BJ (cell line): ENCODE measurements around the gene HM13. TPM values are rescaled to one million over a fixed set of nuclear protein-coding genes. Genes with fewer than 3 reads are reported as not detected.
"Not testable (repeated sequence)": the region's sequence is repeated elsewhere in the genome, so short reads cannot be mapped to it uniquely, and the experiment has no call there.

Source experiments
- CTCF ChIA-PET: fragments of 350-600 bp; formaldehyde crosslinking; extraction: SDS; loops from one replicate; lab custom pipeline; 2021; ENCODE audit warnings: antibody characterized with exemption, inconsistent platforms; lab: Yijun Ruan, JAX
- POLR2A ChIA-PET: fragments of 300-600 bp; sonication (Branson Sonifier 250); formaldehyde crosslinking; extraction: SDS; loops from one replicate; lab custom pipeline; 2021; ENCODE audit warnings: antibody characterized with exemption; lab: Charles Lee
- DNase-seq: peaks from one replicate; pipeline ENCODE4 v3.0.0-alpha.2; 2011; ENCODE audit warnings: low read depth
- H3K27me3 ChIP-seq: 2 replicates; pipeline ENCODE4 v1.6.0; 2011; ENCODE audit warnings: low read length; ENCODE audit not compliant: control insufficient read depth, insufficient read depth
- H3K36me3 ChIP-seq: 2 replicates; pipeline ENCODE4 v1.5.1; 2011; ENCODE audit warnings: low read length; ENCODE audit not compliant: control insufficient read depth, insufficient read depth
- H3K4me3 ChIP-seq: 2 replicates; pipeline ENCODE4 v1.5.1; 2011; ENCODE audit warnings: low read depth, mild to moderate bottlenecking, control low read depth, low read length
- CTCF ChIP-seq: IDR thresholded peaks from 2 replicates; pipeline ENCODE4 v1.5.1; 2011; ENCODE audit warnings: low read depth, mild to moderate bottlenecking, control low read depth, inconsistent platforms, low read length, moderate library complexity; ENCODE audit not compliant: insufficient read depth
- polyA plus RNA-seq: library from polyadenylated mRNA; depleted of rRNA; stranded (reverse); fragments of >200 nt; gene quantifications from 2 replicates; pipeline ENCODE4 v1.2.3, GENCODE V29; 2011

The HM13 gene
- polyA plus RNA-seq, 1 experiment, result 324 TPM

DNA sequence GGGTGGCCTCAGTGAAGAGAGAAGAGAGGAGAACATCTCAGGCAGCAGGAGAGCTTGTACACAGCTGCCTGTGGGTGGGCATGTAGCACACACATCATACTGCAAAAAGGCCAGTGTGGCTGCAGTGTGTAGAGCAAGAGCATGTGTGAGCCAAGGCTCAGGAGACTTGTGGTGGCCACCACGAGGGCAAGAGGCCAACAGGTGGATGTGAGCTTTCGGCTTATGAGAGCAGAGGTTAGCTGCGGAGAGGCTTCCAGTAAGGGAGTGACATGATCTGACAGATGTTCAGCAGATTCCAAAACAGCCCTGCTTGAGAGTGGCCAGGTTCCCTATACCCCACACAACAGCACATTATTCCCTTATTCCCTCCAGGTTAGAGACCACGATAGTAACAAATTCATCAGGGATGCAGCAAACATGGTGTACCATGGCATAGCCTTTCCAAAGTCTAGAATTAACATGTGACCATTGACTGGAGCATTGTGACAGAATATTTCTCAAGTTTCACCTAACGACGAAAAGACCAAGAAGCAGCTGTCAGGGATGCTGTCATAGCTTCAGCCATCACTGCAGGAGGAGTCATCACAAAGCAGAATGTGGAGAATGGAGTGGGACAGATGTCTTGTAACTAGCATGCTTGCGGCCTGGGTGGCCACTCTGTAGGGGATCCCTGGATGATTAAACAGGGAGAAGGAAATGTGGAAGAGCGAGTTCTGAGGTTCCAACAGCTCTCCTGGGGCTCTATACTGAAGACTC is 23.1 kb downstream of the HM13 start:
- Histone ChIP-seq H3K4me3 (no peak overlapping the region), H3K27me3 (no peaks in the 10 kb centered on the region), H3K36me3 (peaks cover 44% of the 10 kb centered on the region)
- CTCF ChIA-PET, result interaction anchor here (1.0 to 6.9 kb wide), 7 partner anchors 11 to 76 kb away, joined by 3 to 29 read pairs (median 4); partner anchors contain the start of gene HM13
- TF ChIP-seq CTCF, result no peak
- POLR2A ChIA-PET, result no interaction called here
- no peak for DNase-seq

- Histone ChIP-seq H3K27me3 (no peaks in the 10 kb centered on the region), H3K36me3 (peaks cover 41% of the 10 kb centered on the region), H3K4me3 (no peak overlapping the region)
- DNase-seq, result no peak
- CTCF ChIA-PET, result interaction anchor here (0.8 to 6.9 kb wide), 8 partner anchors 10 to 77 kb away, joined by 3 to 29 read pairs (median 4); partner anchors contain the start of gene HM13
- no peak for TF ChIP-seq CTCF
- POLR2A ChIA-PET, result no interaction called here
These were observed 23.6 kb downstream of the HM13 start for GRCh38 chr20:31537890-31538289.

GRCh38 chr20:31538326-31538725 is 24.1 kb downstream of the HM13 start:
- TF ChIP-seq CTCF, result no peak
- CTCF ChIA-PET, result interaction anchor here (0.8 to 6.9 kb wide), 6 partner anchors 10 to 77 kb away, joined by 3 to 29 read pairs (median 4); no protein-coding TSS in a partner anchor
- no peaks in the 10 kb centered on the region for H3K27me3 ChIP-seq
- POLR2A ChIA-PET, result no interaction called here
- peaks cover 40% of the 10 kb centered on the region for H3K36me3 ChIP-seq
- no peak for DNase-seq
- no peak overlapping the region for H3K4me3 ChIP-seq

GRCh38 chr20:31539636-31540035 is 25.4 kb downstream of the HM13 start:
- CTCF ChIA-PET, result interaction anchor here (1.3 to 6.9 kb wide), 3 partner anchors 25 to 73 kb away, joined by 3 to 29 read pairs (median 4); partner anchors contain the start of gene HM13
- DNase-seq, POLR2A ChIA-PET, H3K4me3 ChIP-seq, H3K27me3 ChIP-seq: not testable (repeated sequence)
- peaks cover 36% of the 10 kb centered on the region for H3K36me3 ChIP-seq

GRCh38 chr20:31540406-31540805 is 26.2 kb downstream of the HM13 start:
- Histone ChIP-seq H3K27me3 (no peaks in the 10 kb centered on the region), H3K36me3 (peaks cover 33% of the 10 kb centered on the region), H3K4me3 (no peak overlapping the region)
- POLR2A ChIA-PET, result no interaction called here
- CTCF ChIA-PET, result interaction anchor here (6.9 to 13.7 kb wide), 2 partner anchors 19 to 72 kb away, joined by 29 to 162 read pairs; no protein-coding TSS in a partner anchor
- TF ChIP-seq CTCF, result no peak
- no peak for DNase-seq
